HG02623 (cell line): ENCODE results near the gene TTC33.
"Not testable (repeated sequence)": the region's sequence is repeated elsewhere in the genome, so short reads cannot be mapped to it uniquely, and the experiment has no call there.

Experiments used
- ATAC-seq: cut with Tn5 transposase; IDR thresholded peaks from one replicate; pipeline ENCODE4 v1.9.1; 2021; ENCODE audit warnings: moderate library complexity; ENCODE audit not compliant: unreplicated experiment

Gene TTC33

GRCh38 chr5:40572937-40573336 lies 182.8 kb downstream of the TTC33 start:
- no peak for ATAC-seq

GRCh38 chr5:40572391-40572790 lies 183.4 kb downstream of the TTC33 start:
- no peak for ATAC-seq

- no peak for ATAC-seq
Observed at GRCh38 chr5:40571729-40572128, 184.0 kb downstream of the TTC33 start.

- ATAC-seq = peak; percentile 82
Observed at GRCh38 chr5:40570408-40571129, 185.2 kb downstream of the TTC33 start.

GRCh38 chr5:40569546-40570270 lies 186.1 kb downstream of the TTC33 start:
- peak; percentile 47 for ATAC-seq

GRCh38 chr5:40568548-40568947 lies 187.2 kb downstream of the TTC33 start:
- no peak for ATAC-seq

- not testable (repeated sequence) for ATAC-seq
Observed at GRCh38 chr5:40563173-40563572, 192.6 kb downstream of the TTC33 start.

- ATAC-seq = no peak
Observed at GRCh38 chr5:40560474-40561110, 195.2 kb downstream of the TTC33 start.

GRCh38 chr5:40559306-40559705 lies 196.5 kb downstream of the TTC33 start:
- no peak for ATAC-seq

GRCh38 chr5:40557501-40557900 lies 198.3 kb downstream of the TTC33 start:
- ATAC-seq = no peak

- no peak for ATAC-seq
Observed at GRCh38 chr5:40556811-40557210, 198.9 kb downstream of the TTC33 start.

- no peak for ATAC-seq
Observed at GRCh38 chr5:40555886-40556285, 199.9 kb downstream of the TTC33 start.

- ATAC-seq = no peak
Observed at GRCh38 chr5:40554813-40555212, 200.9 kb downstream of the TTC33 start.

GRCh38 chr5:40554054-40554453 lies 201.7 kb downstream of the TTC33 start:
- ATAC-seq = no peak

GRCh38 chr5:40552981-40553380 lies 202.8 kb downstream of the TTC33 start:
- ATAC-seq = no peak

- no peak for ATAC-seq
Observed at GRCh38 chr5:40551496-40552491, 204.0 kb downstream of the TTC33 start.

- ATAC-seq = no peak
Observed at GRCh38 chr5:40550481-40550880, 205.3 kb downstream of the TTC33 start.

GRCh38 chr5:40549616-40550015 lies 206.1 kb downstream of the TTC33 start:
- ATAC-seq = no peak

GRCh38 chr5:40547994-40548575 lies 207.7 kb downstream of the TTC33 start:
- ATAC-seq = no peak

GRCh38 chr5:40547557-40547956 lies 208.2 kb downstream of the TTC33 start:
- no peak for ATAC-seq
